Stimulated activated naive CD8-positive, alpha-beta T cell treated with anti-CD3 and anti-CD28 coated beads, Interleukin-15, amount 100 ng/mL, for 72 hours (primary cell): Measurements from ENCODE around the gene PPP1R12B.
"Not testable (repeated sequence)": the region's sequence is repeated elsewhere in the genome, so short reads cannot be mapped to it uniquely, and the experiment has no call there.

Experiments used
- ATAC-seq: fragments of 150-1000 bp; cut with Tn5 transposase; 2 replicates; pipeline ENCODE4 v1.10.0; 2021; ENCODE audit warnings: mild to moderate bottlenecking, moderate library complexity
- DNase-seq, 2 donors: peaks; one replicate each; pipeline ENCODE4 v3.0.0; 2021 to 2022
- H3K27ac Mint-ChIP-seq, 2 donors: one replicate each; pipeline ENCODE4 v1.8.0; 2022; ENCODE audit warnings: mild to moderate bottlenecking in 2 of 2, mixed read lengths in 2 of 2, moderate library complexity in 2 of 2
- H3K27me3 Mint-ChIP-seq: one replicate; pipeline ENCODE4 v1.8.0; 2022; ENCODE audit warnings: mixed read lengths
- H3K4me1 Mint-ChIP-seq: one replicate; pipeline ENCODE4 v1.8.0; 2022; ENCODE audit warnings: mild to moderate bottlenecking, mixed read lengths
- H3K4me3 Mint-ChIP-seq, 2 donors: one replicate each; pipeline ENCODE4 v1.8.0; 2022; ENCODE audit warnings: mild to moderate bottlenecking in 2 of 2, mixed read lengths in 2 of 2, moderate library complexity in 1 of 2
- H3K9me3 Mint-ChIP-seq, 2 donors: one replicate each; pipeline ENCODE4 v1.8.0; 2022; ENCODE audit warnings: mixed read lengths in 2 of 2

Gene PPP1R12B

GRCh38 chr1:202553078-202553477, 204.6 kb downstream of the PPP1R12B start:
- not testable (repeated sequence) for H3K4me1 Mint-ChIP-seq, ATAC-seq, H3K27me3 Mint-ChIP-seq, H3K27ac Mint-ChIP-seq, H3K9me3 Mint-ChIP-seq, H3K4me3 Mint-ChIP-seq, DNase-seq

DNA sequence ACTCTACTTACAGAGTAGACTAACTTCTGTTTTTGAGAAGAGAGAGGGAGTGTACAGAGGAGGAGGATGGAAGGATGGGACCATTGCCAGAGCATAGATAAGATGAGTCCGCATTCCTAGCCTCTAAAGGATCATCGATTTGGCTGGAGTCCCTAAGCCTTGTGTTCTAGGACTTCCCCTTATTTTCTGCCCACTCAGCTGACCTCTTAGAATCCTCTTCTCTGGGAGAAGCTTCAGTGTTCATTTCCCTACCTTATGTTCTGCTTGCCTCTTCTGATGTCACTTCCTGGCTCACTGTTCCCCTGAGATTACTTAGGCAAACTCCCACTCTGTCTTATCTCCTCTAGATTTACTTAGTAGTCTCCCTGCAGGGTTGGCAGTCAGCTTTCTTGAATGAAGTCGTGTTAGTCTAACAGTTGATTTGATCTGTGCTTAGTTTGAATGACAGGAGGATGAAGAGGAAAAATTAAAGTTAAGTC, 205.1 kb downstream of the PPP1R12B start:
- Mint-ChIP-seq H3K4me1 (peaks cover 8% of the 10 kb centered on the region), H3K27me3 (no peaks in the 10 kb centered on the region), H3K9me3 (no peaks in the 10 kb centered on the region), H3K27ac (peak overlapping the region in 1 of 2 donors; percentile 1), H3K4me3 (no peak overlapping the region)
- DNase-seq (no peak), ATAC-seq (no peak)

- not testable (repeated sequence) for H3K4me1 Mint-ChIP-seq, H3K27me3 Mint-ChIP-seq, ATAC-seq, H3K4me3 Mint-ChIP-seq, H3K27ac Mint-ChIP-seq, H3K9me3 Mint-ChIP-seq, DNase-seq
Observed at GRCh38 chr1:202554619-202555018, 206.1 kb downstream of the PPP1R12B start.

DNA sequence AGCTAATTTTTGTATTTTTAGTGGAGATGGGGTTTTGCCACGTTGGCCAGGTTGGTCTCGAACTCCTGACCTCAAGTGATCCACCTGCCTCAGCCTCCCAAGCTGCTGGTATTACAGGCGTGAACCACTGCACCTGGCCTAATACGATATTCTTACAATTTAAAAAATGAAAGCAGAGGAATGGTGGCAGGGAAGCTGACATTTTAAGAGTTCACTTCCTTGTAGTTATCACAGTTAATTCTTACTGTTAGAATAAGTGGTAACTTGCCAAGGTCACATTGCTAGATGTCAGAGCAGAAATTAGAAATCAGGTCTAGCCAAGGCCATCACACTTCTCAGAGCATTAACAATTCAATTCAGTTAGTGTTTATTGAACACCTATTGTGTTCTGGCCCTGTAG, 207.5 kb downstream of the PPP1R12B start:
- ATAC-seq, H3K4me1 Mint-ChIP-seq, H3K9me3 Mint-ChIP-seq, H3K4me3 Mint-ChIP-seq, H3K27me3 Mint-ChIP-seq, H3K27ac Mint-ChIP-seq, DNase-seq: not testable (repeated sequence)

GRCh38 chr1:202557662-202558061, 209.2 kb downstream of the PPP1R12B start:
- peaks cover 15% of the 10 kb centered on the region for H3K4me1 Mint-ChIP-seq
- not testable (repeated sequence) for H3K27ac Mint-ChIP-seq, H3K9me3 Mint-ChIP-seq, H3K4me3 Mint-ChIP-seq, H3K27me3 Mint-ChIP-seq, DNase-seq, ATAC-seq

DNA sequence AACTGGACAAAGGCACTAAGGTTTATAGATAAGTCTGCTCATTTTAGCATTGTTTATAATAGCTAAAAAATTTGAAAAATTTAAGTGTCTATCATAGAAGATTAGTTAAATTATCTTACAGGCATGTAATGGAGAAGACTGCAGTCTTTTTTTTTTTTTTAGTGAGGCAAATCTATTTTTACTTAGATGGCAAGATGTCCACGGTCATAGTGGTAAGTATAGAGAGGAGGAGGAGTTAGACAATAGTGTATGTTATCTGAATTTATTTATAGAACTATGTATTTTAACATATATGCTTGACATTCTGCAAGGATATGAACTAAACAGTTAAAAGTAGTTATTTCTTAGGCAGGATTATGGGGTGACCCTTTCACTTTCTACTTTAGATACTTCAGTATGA, 212.7 kb downstream of the PPP1R12B start:
- no peaks in the 10 kb centered on the region for H3K27me3 Mint-ChIP-seq
- ATAC-seq (no peak), DNase-seq (no peak)
- H3K9me3 Mint-ChIP-seq: no peaks in the 10 kb centered on the region
- no peak overlapping the region for H3K27ac Mint-ChIP-seq
- H3K4me3 Mint-ChIP-seq: no peak overlapping the region
- peaks cover 18% of the 10 kb centered on the region for H3K4me1 Mint-ChIP-seq

GRCh38 chr1:202561726-202562443, 213.4 kb downstream of the PPP1R12B start:
- no peak for DNase-seq
- ATAC-seq: no peak
- Mint-ChIP-seq H3K27me3 (no peaks in the 10 kb centered on the region), H3K27ac (peak overlapping the region in 1 of 2 donors; percentile 17), H3K4me3 (no peak overlapping the region), H3K4me1 (peaks cover 21% of the 10 kb centered on the region), H3K9me3 (no peaks in the 10 kb centered on the region)

DNA sequence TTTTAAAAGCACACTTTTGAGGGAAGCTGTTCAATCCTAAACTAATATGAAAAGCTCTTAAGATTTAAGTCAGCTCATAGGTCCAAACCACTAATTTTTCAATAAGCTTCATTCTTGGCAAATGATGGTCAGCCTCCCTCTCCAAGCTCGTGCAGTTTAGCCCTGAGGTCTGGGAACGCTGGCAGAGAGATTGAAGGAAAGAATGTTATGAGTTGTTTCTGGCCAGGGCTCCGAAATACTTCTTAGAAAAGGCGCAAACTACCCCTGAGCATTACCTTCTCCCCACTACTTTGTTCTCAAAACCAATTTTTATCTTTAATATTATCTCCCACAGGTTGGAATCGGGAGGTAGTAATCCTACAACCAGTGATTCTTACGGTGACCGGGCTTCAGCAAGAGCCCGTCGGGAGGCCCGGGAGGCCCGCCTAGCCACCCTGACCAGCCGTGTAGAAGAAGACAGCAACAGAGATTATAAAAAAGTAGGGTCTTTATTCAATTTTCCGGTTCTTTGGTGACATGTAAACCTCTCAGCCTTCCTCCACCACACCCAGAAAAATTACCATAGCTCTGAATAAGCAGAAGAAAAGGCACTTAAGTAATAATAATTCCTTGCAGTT, 214.1 kb downstream of the PPP1R12B start:
- no peak overlapping the region for H3K27ac Mint-ChIP-seq
- DNase-seq (no peak), ATAC-seq (no peak)
- no peaks in the 10 kb centered on the region for H3K9me3 Mint-ChIP-seq
- H3K4me1 Mint-ChIP-seq: peaks cover 27% of the 10 kb centered on the region
- no peaks in the 10 kb centered on the region for H3K27me3 Mint-ChIP-seq
- no peak overlapping the region for H3K4me3 Mint-ChIP-seq

DNA sequence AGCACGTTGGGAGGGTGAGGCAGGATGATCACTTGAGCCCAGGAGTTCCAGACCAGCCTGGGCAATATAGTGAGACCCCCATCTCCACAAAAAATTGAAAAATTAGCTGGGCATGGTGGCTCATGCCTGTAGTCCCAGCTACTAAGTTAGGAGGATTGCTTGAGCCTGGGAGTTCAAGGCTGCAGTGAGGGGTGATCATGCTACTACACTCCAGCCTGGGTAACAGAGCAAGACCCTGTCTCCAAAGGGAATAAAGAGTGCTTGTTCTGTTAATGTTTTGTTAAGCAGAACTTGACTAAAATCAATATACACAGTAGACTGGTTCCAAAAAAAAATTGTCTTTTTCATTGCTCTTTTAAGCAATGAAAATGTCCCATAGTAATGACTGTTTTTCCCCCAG, 215.3 kb downstream of the PPP1R12B start:
- DNase-seq (no peak), ATAC-seq (no peak)
- H3K4me3 Mint-ChIP-seq: no peak overlapping the region
- no peak overlapping the region for H3K27ac Mint-ChIP-seq
- peaks cover 29% of the 10 kb centered on the region for H3K4me1 Mint-ChIP-seq
- H3K9me3 Mint-ChIP-seq: no peaks in the 10 kb centered on the region
- no peaks in the 10 kb centered on the region for H3K27me3 Mint-ChIP-seq

DNA sequence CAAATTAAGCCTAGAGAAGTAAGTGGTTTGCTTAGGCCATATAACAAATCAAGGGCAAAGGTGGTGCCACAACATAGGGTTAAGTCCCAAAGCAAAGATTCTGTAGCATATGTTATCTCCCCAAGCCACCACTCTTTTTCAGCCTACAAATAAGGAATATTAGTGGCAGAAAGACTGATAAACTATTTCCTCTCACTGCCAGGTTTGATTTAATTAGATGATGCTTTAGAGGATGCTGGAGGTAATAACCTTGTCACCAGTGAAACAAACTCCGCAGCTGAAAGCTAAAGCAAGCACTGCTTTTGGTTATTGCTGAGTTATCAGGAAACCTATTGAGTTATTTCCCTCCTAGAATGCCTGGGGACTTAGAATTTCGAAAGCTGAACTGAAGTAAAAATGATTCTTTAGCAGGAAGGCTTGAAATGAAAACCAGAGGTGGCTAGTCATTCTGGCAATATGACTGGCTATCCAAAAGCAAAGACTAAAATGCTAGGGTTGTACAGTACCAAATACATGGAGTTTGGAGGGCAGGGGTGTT, 216.5 kb downstream of the PPP1R12B start:
- Mint-ChIP-seq H3K4me3 (no peak overlapping the region), H3K27ac (no peak overlapping the region), H3K4me1 (peaks cover 29% of the 10 kb centered on the region), H3K9me3 (no peaks in the 10 kb centered on the region), H3K27me3 (no peaks in the 10 kb centered on the region)
- no peak for ATAC-seq
- no peak for DNase-seq

GRCh38 chr1:202565890-202566602, 217.5 kb downstream of the PPP1R12B start:
- ATAC-seq: peak; percentile 65
- DNase-seq: peak in 1 of 2 donors; percentile 5
- H3K27me3 Mint-ChIP-seq: no peaks in the 10 kb centered on the region
- no peaks in the 10 kb centered on the region for H3K9me3 Mint-ChIP-seq
- H3K4me1 Mint-ChIP-seq: peaks cover 29% of the 10 kb centered on the region
- H3K27ac Mint-ChIP-seq: no peak overlapping the region
- no peak overlapping the region for H3K4me3 Mint-ChIP-seq

DNA sequence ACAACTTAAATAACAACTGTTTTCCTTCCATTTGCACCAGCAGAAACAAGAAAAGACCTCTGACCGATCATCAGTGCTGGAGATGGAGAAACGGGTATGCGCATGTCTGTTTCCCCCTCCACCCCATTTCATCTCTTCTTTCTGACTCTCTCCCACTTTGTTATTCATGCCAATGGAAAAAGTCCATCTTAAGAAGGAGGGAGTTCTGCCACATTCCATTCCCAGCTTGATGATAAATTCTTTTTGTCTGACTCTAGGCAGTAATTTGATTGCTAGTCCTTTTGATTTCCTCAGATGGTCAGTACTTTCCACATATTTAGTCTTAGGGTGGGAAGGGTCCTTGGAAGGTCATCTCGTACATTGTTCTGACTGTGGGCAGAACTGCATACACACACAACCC, 219.2 kb downstream of the PPP1R12B start:
- no peaks in the 10 kb centered on the region for H3K9me3 Mint-ChIP-seq
- H3K27me3 Mint-ChIP-seq: no peaks in the 10 kb centered on the region
- peaks cover 23% of the 10 kb centered on the region for H3K4me1 Mint-ChIP-seq
- no peak overlapping the region for H3K4me3 Mint-ChIP-seq
- H3K27ac Mint-ChIP-seq: no peak overlapping the region
- ATAC-seq (no peak), DNase-seq (no peak)

GRCh38 chr1:202568410-202568809, 219.9 kb downstream of the PPP1R12B start:
- peaks cover 23% of the 10 kb centered on the region for H3K4me1 Mint-ChIP-seq
- no peak overlapping the region for H3K27ac Mint-ChIP-seq
- no peaks in the 10 kb centered on the region for H3K9me3 Mint-ChIP-seq
- no peak for DNase-seq
- no peak overlapping the region for H3K4me3 Mint-ChIP-seq
- H3K27me3 Mint-ChIP-seq: no peaks in the 10 kb centered on the region
- no peak for ATAC-seq

GRCh38 chr1:202568826-202569225, 220.3 kb downstream of the PPP1R12B start:
- H3K4me3 Mint-ChIP-seq: no peak overlapping the region
- H3K27ac Mint-ChIP-seq: no peak overlapping the region
- no peaks in the 10 kb centered on the region for H3K9me3 Mint-ChIP-seq
- H3K4me1 Mint-ChIP-seq: peaks cover 23% of the 10 kb centered on the region
- no peaks in the 10 kb centered on the region for H3K27me3 Mint-ChIP-seq
- ATAC-seq: no peak
- no peak for DNase-seq

DNA sequence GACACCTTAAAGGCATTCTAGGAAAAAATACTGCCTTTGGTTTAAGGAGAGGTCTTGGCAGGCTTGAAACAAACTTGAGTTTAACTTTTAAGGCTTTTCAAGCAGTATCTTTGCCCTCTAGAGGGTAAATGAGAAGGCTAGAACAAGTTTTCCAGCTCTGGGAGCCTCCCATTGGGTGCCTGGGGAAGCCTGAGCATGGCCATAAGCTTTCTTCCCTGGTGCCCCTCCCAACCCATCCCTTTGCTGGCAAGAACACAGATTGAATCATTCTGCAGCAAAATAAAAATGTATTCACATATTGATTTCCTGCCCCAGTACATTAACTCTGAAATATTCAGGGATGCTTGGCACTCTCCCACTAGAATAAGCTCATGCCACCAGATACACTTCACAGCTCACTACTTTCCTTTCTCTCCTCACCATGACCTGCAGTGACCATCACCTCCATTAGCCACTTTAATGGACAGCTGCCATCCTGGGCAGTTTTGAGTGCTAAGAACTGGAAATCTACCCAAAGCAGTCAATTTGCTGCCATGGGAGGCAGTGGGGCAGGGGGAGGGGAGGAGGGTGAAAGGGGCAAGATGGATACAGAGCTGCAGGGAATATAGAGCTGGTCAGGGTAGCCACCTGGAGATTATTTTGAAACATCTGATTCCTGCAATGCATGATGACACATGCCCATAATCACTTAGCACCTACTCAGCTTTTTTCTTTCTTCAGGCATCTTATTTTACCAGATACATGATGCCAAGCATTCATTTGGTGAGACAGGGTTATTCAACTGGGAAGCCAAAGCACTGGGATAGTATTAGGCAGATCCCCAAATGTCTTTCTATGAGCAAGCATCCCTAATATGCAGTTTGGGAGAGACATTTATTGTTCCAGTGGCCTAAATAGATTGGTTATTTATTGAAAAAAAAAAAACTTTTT, 221.2 kb downstream of the PPP1R12B start:
- Mint-ChIP-seq H3K9me3 (no peaks in the 10 kb centered on the region), H3K27ac (no peak overlapping the region), H3K27me3 (no peaks in the 10 kb centered on the region)

More for the DNA sequence above, 221.2 kb downstream of the PPP1R12B start:
- H3K4me3 Mint-ChIP-seq: no peak overlapping the region
- H3K4me1 Mint-ChIP-seq: peaks cover 23% of the 10 kb centered on the region
- DNase-seq (no peak), ATAC-seq (no peak)
